Left forelimb (tissue), 1 donor: Measurements from ENCODE around the gene ZC3H18.

Experiments
- DNase-seq: peaks from one replicate; pipeline ENCODE4 v3.0.0-alpha.2; 2018; ENCODE audit warnings: low spot score

Gene ZC3H18

DNA sequence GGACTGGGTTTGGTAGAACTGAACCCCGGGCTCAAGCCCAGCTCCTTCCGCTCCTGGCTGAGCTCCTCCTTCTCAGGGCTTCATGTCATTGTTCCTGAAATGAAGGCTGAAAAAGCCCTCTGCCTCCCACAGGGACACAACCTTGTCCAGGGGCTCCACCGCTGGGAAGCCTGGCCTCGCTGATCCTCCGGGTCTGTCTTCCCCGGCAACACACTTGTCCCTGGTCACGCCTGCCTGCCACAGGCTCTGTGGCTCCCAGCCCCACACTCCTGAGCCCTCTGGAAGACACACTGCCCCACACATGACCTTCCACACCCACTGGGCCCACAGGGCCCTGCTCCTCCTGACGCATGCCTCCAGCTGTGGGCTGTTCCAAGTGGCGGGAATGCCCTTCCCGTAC, 18.0 kb upstream of the ZC3H18 start:
- DNase-seq, result no peak

DNA sequence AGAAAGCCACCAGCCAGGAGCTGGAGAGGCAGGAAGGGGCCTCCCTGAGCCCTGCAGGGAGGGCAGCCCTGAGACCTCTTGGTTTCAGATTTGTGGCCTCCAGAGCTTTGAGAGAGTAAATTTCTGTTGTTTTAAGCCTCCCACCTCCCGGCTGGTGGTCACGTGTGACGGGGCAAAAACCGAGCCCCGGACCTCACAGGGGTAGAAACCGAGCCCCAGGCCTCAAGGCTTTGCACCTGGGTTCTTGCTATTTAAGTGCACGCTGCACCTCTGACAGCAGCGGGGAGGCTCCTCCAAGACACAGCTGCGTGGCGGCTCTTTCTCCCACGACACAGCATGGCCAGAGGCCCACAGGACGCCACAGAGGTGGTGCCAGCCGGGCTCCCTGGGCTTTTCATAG, 17.4 kb upstream of the ZC3H18 start:
- no peak for DNase-seq

DNA sequence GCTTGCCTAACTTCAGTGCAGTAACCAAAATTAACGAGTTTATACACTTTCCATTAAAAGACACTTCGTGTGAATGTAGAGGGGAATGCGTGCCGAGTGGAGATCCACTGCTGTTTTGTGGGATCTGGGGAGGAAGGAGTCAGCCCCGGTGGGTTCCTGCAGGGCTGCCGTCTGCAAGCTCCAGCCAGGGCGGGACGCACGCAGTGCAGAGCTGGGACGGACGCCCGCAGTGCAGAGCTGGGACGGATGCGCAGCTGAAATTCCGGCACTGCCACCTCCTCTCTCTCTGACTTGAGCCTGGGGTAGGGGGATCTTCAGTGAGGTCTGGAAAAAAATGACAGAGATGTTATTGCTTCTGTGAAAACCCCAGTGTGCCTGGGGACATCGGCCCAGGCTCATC, 16.5 kb upstream of the ZC3H18 start:
- no peak for DNase-seq

DNA sequence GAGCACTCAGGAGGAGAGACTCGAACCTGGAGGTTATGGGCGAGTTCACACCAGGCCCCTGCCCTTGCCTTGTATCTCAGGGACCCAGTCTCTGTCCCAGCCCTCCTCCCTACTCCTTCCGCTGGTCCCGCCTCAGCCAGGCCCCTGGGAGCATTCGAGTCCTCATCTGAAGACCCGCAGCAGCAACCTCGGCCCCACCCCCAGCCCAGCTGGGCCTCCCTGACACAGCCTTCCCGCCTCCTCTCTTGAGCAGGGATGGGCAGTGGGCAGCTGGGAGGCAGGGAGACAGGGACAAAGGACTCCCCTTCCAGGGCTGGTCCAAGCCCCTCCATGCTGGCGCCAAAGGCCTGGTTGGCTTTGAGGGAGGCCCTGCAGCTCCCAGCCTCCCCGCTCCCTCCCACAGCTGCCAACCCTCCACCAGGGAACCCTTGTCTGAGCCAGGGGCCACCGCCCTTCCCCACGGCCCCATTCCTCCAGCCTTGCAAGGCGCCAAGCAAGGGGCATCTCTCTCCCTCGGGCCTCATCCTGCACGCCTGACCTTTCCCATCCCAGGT, 15.4 kb upstream of the ZC3H18 start:
- DNase-seq, result no peak

DNA sequence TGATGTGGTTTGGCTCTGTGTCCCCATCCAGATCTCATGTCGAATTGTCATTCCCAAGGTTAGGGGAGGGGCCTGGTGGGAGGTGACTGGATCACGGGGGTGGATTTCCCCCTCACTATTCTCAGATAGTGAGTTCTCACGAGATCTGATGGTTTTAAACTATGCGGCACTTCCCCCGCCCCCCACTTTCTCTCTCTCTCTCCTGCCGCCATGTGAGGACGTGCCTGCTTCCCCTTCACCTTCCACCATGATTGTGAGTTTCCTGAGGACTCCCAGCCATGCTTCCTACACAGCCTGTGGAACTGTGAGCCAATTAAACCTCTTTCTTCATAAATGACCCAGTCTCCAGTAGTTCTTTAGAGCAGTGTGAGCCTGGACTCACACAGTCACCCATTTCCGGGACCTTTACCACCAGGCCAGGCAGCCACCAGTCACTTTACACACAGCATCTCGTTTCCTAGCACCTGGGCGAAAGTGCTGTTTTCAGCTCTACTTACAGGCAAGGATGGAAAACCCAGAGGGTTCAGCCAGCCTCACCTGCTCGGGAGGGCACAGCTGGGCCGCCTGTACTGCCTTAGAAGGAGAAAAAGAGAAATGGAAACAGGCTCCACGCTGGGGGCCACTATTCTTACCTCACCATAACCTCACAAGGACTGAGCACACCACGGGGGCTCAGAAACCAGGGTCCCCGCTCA, 13.8 kb upstream of the ZC3H18 start:
- no peak for DNase-seq

DNA sequence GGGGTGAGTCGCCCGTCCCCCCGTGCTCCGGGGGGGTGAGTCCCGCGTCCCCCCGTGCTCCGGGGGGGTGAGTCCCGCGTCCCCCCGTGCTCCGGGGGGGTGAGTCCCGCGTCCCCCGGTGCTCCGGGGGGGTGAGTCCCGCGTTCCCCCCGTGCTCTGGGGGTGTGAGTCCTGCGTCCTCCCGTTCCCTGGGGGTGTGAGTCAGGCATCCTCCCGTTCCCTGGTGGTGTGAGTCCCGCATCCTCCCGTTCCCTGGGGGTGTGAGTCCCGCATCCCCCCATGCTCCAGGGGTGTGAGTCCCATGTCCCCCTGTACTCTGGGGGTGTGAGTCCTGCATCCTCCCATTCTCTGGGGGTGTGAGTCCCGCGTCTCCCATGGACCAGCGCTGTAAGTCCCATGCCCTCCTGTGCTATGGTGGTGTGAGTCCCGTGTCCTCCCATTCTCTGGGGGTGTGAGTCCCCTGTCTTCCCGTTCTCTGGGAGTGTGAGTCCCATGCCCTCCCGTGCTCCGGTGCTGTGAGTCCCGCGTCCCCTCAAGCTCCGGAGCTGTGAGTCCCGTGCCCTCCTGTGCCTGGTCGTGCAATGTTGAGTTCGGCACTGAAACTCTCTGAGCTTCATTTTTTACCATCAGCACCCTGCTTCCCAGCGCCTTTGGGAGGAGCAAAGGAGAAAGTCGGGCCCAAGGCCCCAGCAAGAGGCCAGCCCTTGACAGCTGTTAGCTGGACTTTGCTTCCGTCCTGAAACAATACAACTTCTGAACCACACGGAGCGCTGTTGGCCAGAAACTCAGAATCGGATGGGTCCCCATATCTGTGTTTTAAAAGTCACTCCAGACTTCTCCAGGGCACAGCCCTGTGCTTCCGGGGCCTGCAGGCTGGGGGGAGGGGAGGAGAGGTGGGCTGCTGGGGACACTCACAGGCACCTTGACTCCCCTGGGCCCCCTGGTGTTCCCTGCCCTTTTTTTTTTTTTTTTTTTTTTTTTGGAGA, 11.5 kb upstream of the ZC3H18 start:
- DNase-seq, result no peak

DNA sequence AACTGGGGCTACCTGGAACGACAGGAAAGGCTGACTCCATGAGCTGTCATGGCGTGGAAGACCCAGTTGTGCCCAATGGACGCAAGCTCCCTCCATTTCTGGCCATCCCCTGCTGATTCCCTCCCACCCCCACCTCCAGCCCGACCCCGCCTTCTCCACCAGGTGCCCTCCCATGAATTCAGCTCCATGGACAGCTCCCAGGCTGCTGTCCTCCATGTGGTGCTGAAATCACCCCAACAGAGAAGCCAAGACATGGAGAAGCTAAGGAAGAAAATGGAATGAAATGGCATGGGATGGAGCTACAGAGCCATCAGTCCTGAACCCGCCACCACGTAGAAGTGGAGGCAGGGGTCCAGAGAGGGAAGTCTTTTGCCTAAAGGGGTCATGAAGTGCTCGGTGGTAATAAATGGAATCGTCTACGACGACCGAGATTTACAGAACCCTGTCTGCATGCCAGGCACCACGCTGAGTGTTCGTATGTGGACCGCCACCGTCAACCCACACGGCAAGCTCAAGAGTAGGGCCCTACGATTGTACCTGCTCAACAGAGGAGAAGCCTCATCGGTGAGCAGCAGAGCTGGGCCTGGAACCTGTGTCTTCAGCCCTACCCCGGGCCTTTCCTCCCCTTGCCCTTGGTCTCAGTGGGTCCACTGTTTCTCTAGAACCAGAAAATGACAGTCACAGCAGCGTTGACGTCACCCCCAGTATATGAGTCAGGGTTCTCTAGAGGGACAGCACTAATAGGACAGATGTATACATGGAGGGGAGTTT, 9.3 kb upstream of the ZC3H18 start:
- DNase-seq, result no peak

DNA sequence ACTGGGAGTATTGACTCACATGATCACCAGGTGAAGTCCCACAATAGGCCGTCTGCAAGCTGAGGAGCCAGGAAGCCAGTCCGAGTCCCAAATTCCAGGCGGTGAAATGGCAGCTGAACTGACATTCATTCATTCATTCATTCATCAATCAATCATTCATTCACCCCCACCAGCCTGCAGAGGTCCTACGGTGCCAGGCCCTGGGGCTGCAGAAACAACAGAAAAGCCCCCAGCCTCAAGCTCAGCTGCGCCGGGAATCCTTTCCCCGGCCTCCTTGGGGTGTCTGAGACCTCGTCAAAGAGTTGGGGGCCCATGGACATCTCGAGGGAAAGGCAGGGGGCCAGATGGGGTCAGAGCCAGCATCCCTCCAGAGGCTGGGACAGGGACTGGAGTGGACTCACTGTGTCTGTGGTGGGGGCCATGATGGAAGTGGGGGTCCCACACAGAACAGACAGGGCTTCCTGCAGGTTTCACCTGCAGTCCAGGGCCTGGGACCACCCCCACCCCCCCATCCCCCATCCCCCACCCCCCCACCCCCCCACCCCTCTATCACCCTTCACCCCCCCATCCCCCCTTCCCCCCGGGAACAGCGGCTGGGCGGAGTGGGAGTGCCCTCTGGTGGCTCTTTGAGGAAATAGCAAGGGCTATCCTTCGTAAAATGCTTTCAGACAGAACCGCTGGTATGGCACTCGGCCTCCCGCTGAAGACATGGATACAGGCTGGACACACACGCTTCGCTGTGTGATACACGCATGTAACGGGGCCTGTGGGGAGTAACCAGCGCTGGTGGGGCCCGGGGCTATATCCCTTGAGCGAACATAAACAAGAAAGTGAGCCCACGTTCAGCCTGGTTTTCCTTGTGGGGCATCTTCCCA, 8.5 kb upstream of the ZC3H18 start:
- no peak for DNase-seq

DNA sequence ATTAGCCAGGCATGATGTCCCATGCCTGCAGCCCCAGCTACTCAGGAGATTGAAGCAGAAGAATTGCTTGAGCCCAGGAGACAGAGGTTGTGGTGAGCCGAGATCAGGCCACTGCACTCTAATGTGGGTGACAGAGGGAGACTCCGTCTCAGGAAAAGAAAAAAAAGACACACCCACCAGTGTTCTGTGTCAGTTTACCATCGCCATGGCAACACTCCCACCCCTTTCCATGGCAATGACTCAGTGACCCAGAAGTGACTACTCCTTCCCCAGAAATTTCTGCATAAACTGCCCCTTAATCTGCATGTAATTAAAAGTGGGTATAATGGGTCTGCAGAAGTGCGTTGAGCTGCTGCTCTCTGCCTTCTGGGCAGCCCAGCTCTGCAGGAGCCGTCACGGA, 4.0 kb upstream of the ZC3H18 start:
- DNase-seq, result no peak

DNA sequence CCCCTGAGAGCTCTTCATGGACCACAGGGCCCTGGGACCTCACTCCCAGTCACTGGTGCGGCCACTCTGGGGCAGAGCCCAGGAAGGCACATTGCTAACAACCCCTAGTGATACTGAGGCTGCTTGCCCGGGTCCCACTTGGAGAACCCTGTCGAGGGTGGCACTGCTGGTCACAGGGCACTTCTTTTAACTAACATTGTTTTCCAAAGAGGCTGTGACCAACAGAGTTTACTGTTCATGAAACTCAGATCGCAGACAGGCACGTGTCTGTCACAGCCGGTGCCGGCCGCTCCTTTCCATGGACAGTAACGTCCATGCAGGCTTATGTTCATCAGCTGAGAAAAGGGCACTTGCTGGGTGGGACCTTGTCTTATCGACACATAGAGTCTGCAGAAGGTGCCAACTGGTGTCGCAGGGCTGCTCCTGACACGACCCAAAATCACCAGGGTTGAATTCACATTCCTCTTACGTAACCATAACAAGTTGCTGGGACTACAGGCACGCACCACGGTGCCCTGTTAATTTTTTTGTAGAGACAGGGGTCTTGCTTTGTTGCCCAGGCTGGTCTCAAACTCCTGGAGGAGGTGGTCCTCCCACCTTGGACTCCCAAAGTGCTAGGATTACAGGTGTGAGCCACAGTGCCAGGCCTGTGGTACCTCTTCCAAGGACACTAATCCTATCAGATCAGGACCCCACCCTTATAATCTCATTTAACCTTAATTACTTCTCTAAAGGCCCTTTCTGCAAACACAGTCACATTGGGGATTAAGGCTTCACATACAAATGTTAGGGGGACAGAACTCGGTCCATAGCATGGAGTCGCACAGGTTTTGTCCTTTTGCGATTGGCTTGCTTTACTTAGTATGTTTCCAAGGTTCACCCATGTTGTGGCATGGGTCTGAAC, 1.2 kb upstream of the ZC3H18 start:
- no peak for DNase-seq

DNA sequence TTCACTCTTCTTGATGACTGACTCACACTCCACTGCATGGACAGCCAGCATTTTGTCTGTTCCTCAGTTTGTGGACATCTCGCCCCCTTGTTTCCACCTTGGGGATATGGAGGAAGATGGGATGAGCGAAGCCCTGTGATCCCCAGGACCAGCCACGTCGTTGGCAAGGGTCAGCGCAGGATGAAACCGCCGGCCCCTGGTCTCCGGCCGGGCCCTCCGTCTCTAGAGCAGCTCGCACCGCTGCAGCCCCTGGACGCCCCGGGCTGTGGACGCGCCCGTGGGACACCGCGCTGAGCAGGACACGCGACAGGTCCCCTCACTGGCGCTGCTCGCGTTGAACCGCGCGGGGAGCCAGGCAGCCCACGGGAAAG, 604 bp upstream of the ZC3H18 start:
- no peak for DNase-seq

DNA sequence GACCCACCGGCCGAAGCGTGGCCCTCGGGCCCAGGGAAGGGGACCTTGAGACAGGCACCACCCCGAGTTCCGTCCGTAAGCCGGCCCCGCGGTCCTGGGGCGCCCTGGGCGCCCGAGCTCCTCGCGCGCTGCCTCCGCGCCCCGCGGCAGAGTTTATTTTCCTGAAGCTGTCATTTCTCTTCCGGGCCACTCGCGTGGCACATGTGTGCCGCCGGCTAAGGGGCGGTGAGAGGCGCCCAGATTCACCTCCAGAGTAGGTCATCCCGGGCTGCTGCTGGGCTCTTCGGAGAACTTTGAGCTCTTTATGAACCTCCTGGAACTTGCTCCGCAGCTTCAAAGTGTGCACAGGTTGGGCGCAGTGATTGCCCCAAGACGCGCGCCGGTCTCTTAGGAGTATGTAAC, 489 bp downstream of the ZC3H18 start:
- no peak for DNase-seq

DNA sequence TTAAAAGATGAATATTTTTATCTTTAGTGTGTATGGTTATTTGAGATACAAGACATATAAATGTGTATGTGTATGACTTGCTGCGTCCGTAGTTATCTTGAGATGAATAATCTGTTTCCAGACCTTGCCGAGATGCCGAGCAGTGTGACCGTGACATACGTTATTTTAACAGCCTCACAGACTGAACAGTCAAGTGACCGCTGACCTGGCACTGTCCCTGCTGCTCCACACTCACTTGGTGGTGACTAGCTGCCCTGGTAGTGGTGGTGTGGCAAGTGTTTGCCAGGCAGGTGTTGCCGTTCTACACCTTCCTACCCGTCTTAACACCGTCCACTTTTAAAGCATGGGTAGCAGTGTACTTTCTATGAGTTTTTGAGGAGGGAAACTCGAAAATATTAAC, 5.0 kb downstream of the ZC3H18 start:
- DNase-seq, result no peak

DNA sequence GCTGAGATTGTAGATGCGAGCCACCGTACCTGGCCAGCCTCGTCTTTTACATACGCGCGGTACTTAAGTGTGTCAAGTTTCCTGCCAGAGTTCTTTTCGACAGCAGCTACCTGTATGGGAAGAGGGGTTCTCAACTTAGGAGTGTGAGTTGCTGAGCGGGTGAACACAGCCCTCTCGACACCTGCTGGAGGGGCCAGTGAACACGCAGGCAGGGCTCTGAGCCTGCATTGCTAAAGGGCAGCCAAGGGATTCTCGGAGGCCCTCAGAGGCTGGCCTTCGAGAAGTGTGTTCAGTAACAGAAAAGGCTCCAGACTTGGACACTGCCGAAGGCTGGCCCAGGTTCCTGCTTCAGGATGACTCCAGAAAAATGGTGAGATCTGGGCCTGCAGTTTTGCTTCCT, 6.1 kb downstream of the ZC3H18 start:
- no peak for DNase-seq

DNA sequence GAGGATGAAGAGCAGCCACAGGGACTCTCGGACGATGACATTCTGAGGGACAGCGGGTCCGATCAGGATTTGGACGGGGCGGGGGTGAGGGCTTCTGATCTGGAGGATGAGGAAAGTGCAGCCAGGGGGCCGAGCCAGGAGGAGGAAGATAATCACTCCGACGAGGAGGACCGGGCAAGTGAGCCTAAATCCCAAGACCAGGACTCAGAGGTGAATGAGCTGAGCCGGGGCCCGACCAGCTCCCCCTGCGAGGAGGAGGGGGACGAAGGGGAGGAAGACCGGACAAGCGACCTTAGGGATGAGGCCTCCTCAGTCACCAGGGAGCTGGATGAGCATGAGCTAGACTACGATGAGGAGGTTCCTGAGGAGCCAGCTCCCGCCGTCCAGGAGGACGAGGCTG, 7.0 kb downstream of the ZC3H18 start:
- no peak for DNase-seq

DNA sequence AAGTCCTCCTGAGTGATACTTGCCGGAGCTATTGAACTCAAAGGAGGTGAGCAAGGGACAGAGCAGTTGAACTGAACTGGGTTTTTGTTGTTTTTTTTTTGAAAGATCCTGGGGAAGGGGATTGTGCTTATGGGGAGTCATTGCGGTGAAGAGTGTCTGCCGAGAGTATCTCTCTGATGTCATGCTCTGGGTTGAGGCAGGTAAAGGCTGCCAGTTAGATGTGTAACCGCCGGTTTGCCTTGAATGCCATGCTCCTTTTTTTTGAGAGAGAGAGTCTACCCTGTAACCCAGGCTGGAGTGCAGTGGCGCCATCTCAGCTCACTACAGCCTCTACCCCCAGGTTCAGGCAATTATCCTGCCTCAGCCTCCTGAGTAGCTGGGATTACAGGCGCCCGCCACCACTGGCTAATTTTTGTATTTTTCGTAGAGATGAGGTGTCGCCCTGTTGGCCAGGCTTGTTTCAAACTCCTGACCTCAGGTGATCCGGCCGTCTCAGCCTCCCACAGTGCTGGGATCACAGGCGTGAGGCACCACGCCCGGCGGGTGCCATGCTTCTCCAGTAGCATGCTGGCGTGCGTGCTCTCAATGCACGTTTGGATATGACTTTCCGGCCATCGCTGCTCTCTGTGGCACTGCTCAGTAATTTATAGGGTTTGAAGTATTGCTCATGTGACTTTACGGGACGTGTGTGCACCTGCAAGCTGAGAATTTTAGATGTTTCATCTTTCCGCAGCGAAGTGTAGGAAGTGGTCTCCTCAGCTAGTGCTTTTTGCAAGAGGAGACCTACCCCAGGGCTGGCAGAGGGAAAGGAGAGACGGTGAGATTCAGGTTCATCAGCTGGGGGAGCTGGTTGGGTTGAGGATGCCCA, 8.5 kb downstream of the ZC3H18 start:
- DNase-seq, result no peak

DNA sequence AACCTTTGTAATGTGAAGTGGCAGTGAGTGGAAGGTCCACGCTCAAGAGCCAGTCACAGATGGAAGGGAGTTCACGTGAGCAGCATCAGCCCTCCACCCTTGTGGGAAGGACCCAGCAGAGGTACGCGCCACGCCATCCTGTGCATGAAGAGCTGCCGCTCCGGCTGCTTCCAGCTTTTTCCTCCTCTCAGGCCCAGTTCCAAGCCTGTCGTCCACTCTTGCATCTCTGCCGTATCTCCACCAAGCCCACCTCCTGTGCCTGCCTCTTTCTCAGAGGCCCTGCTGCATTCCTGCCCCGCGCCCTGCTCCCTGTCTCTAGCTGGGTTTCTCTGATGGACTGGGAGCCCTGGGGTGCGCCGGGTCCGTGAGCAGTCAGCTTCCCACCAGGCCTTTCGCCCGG, 10.2 kb downstream of the ZC3H18 start:
- DNase-seq, result no peak

DNA sequence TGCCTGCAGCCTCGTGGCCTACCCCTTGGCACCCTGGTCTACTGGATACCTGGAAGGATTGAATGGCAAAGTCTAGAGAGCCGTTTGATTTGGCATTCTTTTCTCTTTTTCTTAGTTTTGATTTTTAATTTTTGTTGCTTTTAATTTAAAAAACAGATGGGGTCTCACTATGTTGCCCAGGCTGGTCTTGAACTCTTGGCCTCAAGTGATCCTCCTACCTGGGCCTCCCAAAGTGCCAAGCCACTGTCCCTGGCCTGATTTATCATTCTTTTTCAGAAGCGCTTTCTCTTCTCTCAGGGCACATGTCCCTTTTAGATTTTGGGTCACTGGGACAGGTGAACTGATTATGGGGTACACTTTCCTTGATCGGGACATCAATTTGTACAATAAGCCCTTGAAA, 10.8 kb downstream of the ZC3H18 start:
- DNase-seq, result no peak

DNA sequence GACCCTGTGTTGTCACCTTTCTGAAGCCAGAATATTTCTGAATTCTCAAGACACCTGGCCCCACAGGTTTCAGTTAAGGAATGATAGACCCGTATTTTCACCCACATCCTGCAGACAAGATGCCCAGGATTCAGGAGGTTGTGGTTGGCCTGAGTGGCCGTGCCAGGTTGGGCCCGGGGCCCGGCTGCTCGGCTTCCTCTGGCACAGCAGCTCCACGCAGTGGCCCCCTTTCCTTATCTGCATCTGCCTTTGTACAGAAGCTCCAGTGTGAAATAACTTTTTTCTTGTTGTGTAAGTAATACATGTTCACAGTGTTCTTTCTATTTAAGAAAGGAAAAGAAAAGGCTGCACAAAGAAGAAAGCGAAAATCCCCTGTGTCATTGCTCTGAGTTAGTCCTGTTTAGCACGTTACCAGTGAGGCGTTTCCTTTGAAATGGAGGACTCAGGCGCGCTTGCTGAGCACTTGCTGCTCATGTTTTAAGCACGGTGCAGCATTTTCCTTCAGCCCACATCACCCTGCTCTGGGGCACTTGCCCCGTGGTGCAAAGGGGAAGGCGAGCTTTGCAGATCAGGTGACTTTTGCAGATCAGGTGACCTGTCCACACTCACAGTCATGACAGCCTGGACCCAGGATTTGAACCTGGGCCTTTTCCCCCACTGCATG, 12.8 kb downstream of the ZC3H18 start:
- no peak for DNase-seq
